ENCODE results near the gene CRTAC1. TPM values are rescaled to one million over a fixed set of nuclear protein-coding genes. Genes with fewer than 3 reads are reported as not detected.

The CRTAC1 gene
- total and polyA plus RNA-seq, 2 donors (not counting 3 experiments of a cell fraction or from before 2014, with no cell fraction given), result 1.4 to 3.0 TPM

GRCh38 chr10:97852840-97853405, 177.5 kb downstream of the CRTAC1 start:
- Histone ChIP-seq H3K9me1 (replicated peaks; ENCODE audit: control insufficient read depth, extremely low read depth, insufficient read depth, low read length) (no peaks in the 10 kb centered on the region), H2AFZ (ENCODE audit: low read depth, low read length) (no peak overlapping the region), H3K36me3 (ENCODE audit: control insufficient read depth in 2 of 2, extremely low read depth in 1 of 2, insufficient read depth in 2 of 2, low read length in 2 of 2) (no peaks in the 10 kb centered on the region), H3K4me3 (replicated peaks in 1 of 3; ENCODE audit: insufficient read depth in 1 of 3, low read depth in 1 of 3, low read length in 3 of 3) (no peak overlapping the region), H3K4me1 (ENCODE audit: control insufficient read depth, extremely low read depth, insufficient read depth, low read length) (peaks cover 2% of the 10 kb centered on the region), H3K4me2 (ENCODE audit: insufficient read depth, low read length) (no peak overlapping the region), H3K9me3 (replicated peaks; ENCODE audit: control insufficient read depth, insufficient read depth, low read length) (no peaks in the 10 kb centered on the region), H3K27me3 (ENCODE audit: control insufficient read depth in 2 of 2, insufficient read depth in 2 of 2, low read length in 2 of 2) (peaks cover 7 to 17% of the 10 kb centered on the region in 2 experiments), H3K27ac (ENCODE audit: insufficient read depth, low read depth, low read length) (no peak overlapping the region), H3K9ac (replicated peaks; ENCODE audit: extremely low read depth, insufficient read depth, low read length) (no peak overlapping the region), H3K79me2 (ENCODE audit: control insufficient read depth, insufficient read depth, low read length) (no peaks in the 10 kb centered on the region), H4K20me1 (replicated peaks; ENCODE audit: control insufficient read depth, extremely low read depth, insufficient read depth, low read length) (no peaks in the 10 kb centered on the region)
- intact Hi-C loops (cut with micrococcal nuclease), result no loop called here
- TF ChIP-seq EZH2 (IDR thresholded peaks at IDR 0.05; ENCODE audit: borderline replicate concordance, low read depth, low read length, severe bottlenecking) (no peak), MYC (IDR thresholded peaks at IDR 0.05; ENCODE audit: low read depth, low read length) (no peak), GATA2 (IDR thresholded peaks at IDR 0.05; ENCODE audit: insufficient read depth, insufficient read length, low read depth, low read length) (no peak), MAX (IDR thresholded peaks at IDR 0.05; ENCODE audit: insufficient read depth, insufficient read length) (no peak), FOS (IDR thresholded peaks at IDR 0.05; ENCODE audit: borderline replicate concordance, insufficient read depth, low read length) (no peak), POLR2A (IDR thresholded peaks at IDR 0.05; ENCODE audit: low read depth, low read length) (no peak), CTCF (IDR thresholded peaks at IDR 0.05; ENCODE audit: extremely low read depth in 1 of 2, insufficient read depth in 1 of 2, low read depth in 1 of 2, low read length in 2 of 2) (no peak), JUN (IDR thresholded peaks at IDR 0.05; ENCODE audit: borderline replicate concordance, insufficient read depth, insufficient read length, low read depth) (no peak), POLR2AphosphoS5 (IDR thresholded peaks at IDR 0.05; ENCODE audit: insufficient read depth, low read depth, low read length) (no peak)
- ChIA-PET POLR2A (no interaction called here), CTCF (interaction anchor here (0.7 kb wide), 1 partner anchor 61 kb away, joined by 3 read pairs; no protein-coding TSS in a partner anchor)
- FAIRE-seq (no peak), DNase-seq (ENCODE audit: low read depth, low spot score) (no peak)
- no TSS peak for BruUV-seq (replicated peaks)
- dilution Hi-C loops (cut with MboI; ENCODE audit: extremely low pct_ligation_motif_present, low sequenced_read_pairs), result no loop called here
